Measurements from ENCODE around the gene DLG2.

DLG2 gene

GRCh38 chr11:83923961-83924360 is 1703.2 kb downstream of the DLG2 start:
- no peak for ATAC-seq (replicated peaks; ENCODE audit: extremely low read depth, poor library complexity, severe bottlenecking)

GRCh38 chr11:83922953-83923352 is 1704.2 kb downstream of the DLG2 start:
- Mint-ChIP-seq H3K27ac (ENCODE audit: low read depth) (no peak overlapping the region), H3K36me3 (ENCODE audit: insufficient read depth) (no peaks in the 10 kb centered on the region), H3K4me3 (no peak overlapping the region), H3K27me3 (no peaks in the 10 kb centered on the region), H3K9me3 (peaks cover 15% of the 10 kb centered on the region), H3K4me1 (no peaks in the 10 kb centered on the region)
- ATAC-seq (replicated peaks; ENCODE audit: extremely low read depth, poor library complexity, severe bottlenecking) (no peak), DNase-seq (ENCODE audit: low spot score in 2 of 2) (no peak)

More at GRCh38 chr11:83923961-83924360, 1703.2 kb downstream of the DLG2 start:
- Mint-ChIP-seq H3K36me3 (ENCODE audit: insufficient read depth) (no peaks in the 10 kb centered on the region), H3K9me3 (peaks cover 7% of the 10 kb centered on the region), H3K27ac (ENCODE audit: low read depth) (no peak overlapping the region), H3K27me3 (no peaks in the 10 kb centered on the region), H3K4me3 (no peak overlapping the region), H3K4me1 (no peaks in the 10 kb centered on the region)
- DNase-seq (ENCODE audit: low spot score in 2 of 2) = no peak

GRCh38 chr11:83922318-83922717 is 1704.8 kb downstream of the DLG2 start:
- DNase-seq (ENCODE audit: low spot score in 2 of 2) = no peak
- no peaks in the 10 kb centered on the region for H3K4me1 Mint-ChIP-seq
- no peak overlapping the region for H3K4me3 Mint-ChIP-seq
- H3K27ac Mint-ChIP-seq (ENCODE audit: low read depth) = no peak overlapping the region
- no peaks in the 10 kb centered on the region for H3K27me3 Mint-ChIP-seq
- no peak for ATAC-seq (replicated peaks; ENCODE audit: extremely low read depth, poor library complexity, severe bottlenecking)
- H3K36me3 Mint-ChIP-seq (ENCODE audit: insufficient read depth) = no peaks in the 10 kb centered on the region
- H3K9me3 Mint-ChIP-seq = peaks cover 9% of the 10 kb centered on the region

- H3K27me3 Mint-ChIP-seq = no peaks in the 10 kb centered on the region
- ATAC-seq (replicated peaks; ENCODE audit: extremely low read depth, poor library complexity, severe bottlenecking) = no peak
- no peak overlapping the region for H3K4me3 Mint-ChIP-seq
- H3K27ac Mint-ChIP-seq (ENCODE audit: low read depth) = no peak overlapping the region
- DNase-seq (ENCODE audit: low spot score in 2 of 2) = no peak
- H3K9me3 Mint-ChIP-seq = peaks cover 9% of the 10 kb centered on the region
- no peaks in the 10 kb centered on the region for H3K36me3 Mint-ChIP-seq (ENCODE audit: insufficient read depth)
- H3K4me1 Mint-ChIP-seq = no peaks in the 10 kb centered on the region
Measured at GRCh38 chr11:83921447-83922192, 1705.5 kb downstream of the DLG2 start.

DNA sequence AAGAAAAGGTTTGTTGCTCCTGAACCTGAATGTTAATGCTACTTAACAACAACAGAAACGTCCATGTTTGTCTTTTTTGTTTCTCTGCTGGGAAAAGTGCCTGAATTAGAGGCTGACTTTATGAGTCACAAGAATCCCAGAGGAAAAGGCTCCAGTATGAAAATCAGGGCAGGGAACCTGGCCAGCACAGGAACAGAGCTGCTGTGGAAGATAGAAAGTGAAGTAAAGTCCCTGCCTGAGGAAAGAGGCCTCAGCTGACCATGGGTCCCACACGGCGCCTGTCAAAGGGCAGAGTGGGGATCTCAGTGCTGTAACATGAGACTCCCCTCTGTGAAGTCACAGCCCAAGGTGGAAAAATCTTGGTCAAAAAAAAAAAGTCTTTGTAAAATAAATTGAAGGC is 1708.7 kb downstream of the DLG2 start:
- H3K4me1 Mint-ChIP-seq = no peaks in the 10 kb centered on the region

DNA sequence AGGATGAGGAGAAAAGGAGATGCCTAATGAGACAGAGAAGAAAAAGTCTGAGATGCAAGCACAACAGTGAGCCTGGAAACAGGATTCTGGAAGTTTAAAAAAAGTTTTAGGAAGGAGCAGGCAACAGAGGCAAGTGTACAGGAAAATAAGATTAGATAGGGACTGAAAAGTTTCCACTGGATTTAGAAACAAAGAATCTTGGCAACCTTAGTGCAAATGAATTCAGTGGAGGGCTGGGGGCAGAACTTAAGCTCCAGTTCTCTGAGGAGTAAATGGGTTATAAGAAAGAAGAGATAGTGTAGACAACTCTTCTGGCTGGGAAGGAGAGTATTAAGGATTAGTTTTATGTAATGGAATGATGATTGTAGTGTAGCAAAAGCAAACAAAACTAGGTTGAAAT is 1712.1 kb downstream of the DLG2 start:
- Mint-ChIP-seq H3K27ac (ENCODE audit: low read depth) (no peak overlapping the region), H3K4me1 (no peaks in the 10 kb centered on the region), H3K27me3 (no peaks in the 10 kb centered on the region), H3K9me3 (peaks cover 9% of the 10 kb centered on the region), H3K36me3 (ENCODE audit: insufficient read depth) (no peaks in the 10 kb centered on the region), H3K4me3 (no peak overlapping the region)
- DNase-seq (ENCODE audit: low spot score in 2 of 2) = no peak
- ATAC-seq (replicated peaks; ENCODE audit: extremely low read depth, poor library complexity, severe bottlenecking) = no peak

More for the DNA sequence above, 1708.7 kb downstream of the DLG2 start:
- Mint-ChIP-seq H3K9me3 (peaks cover 9% of the 10 kb centered on the region), H3K36me3 (ENCODE audit: insufficient read depth) (no peaks in the 10 kb centered on the region), H3K4me3 (no peak overlapping the region), H3K27ac (ENCODE audit: low read depth) (no peak overlapping the region), H3K27me3 (no peaks in the 10 kb centered on the region)
- DNase-seq (ENCODE audit: low spot score in 2 of 2) = no peak
- ATAC-seq (replicated peaks; ENCODE audit: extremely low read depth, poor library complexity, severe bottlenecking) = no peak

DNA sequence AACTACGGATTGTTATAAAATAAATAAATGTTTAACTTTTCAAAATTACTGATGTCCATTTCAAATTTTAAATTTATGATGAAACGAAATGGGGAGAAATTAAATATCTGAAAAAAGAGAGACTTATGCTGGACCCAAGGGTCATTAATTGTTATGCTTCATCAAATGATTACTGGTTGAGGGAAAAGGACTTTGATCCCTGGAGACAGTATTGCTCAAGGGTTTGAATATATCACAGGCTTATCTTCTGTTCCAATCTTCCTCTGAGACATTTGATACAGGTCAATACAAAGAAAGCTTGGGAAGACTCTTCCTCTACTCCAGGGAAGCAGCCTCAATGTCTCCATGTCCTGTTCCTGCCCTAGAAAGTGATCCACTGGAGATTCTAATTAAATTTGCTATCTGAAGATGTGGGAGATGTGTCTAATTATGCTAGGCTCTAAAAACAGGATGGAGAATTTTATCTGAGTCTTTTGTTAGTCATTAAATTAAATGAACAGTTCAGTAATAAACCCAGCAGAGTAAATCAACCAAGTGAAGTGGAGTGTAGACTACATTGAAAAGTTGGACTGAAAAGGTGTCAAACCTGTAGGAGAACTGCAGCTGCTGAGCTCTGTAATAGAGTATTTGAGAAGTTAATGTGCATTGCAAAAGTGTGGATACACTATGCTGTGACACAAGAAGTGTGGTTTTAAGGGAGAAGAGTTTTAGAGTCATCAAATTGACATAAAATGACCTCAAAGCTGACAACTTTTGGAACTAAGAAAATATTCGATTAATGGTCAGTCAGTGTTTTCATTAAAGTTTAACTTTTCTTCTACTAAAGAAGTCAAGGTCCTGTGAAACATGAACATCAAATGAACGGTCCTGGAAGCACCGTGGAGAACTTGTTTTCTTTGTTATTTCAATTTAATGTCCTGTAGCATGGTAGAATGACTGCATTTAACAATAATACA is 1717.3 kb downstream of the DLG2 start:
- H3K4me1 Mint-ChIP-seq = no peaks in the 10 kb centered on the region
- H3K4me3 Mint-ChIP-seq = no peak overlapping the region
- H3K27ac Mint-ChIP-seq (ENCODE audit: low read depth) = no peak overlapping the region
- ATAC-seq (replicated peaks; ENCODE audit: extremely low read depth, poor library complexity, severe bottlenecking) (no peak), DNase-seq (ENCODE audit: low spot score in 2 of 2) (no peak)
- H3K27me3 Mint-ChIP-seq = no peaks in the 10 kb centered on the region
- H3K36me3 Mint-ChIP-seq (ENCODE audit: insufficient read depth) = peaks cover 2% of the 10 kb centered on the region
- H3K9me3 Mint-ChIP-seq = peaks cover 5% of the 10 kb centered on the region

DNA sequence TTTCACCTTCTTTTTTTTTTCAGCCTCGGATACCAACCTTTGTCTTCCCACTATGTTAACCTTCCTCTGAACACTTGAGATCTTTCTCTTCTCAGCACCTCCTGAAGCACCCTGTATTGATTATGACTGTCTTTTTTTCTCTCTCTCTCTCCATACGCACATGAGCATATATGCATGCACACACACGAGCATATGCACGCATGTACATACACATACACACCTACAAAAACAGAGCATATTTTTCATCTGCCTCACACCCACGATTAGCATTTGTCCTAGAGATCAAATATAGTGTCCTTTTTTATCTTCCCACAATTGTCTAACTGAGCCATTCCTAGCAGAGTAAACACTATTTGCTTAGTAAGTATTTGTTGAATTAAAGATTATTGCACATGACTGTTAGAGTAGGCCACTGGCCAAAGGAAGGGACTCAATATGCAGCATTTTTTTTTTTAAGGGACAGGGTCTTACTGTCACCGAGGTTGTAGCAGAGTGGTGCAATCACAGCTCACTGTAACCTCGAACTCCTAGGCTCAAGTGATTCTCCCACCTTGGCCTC is 1718.8 kb downstream of the DLG2 start:
- no peak for DNase-seq (ENCODE audit: low spot score in 2 of 2)
- Mint-ChIP-seq H3K27ac (ENCODE audit: low read depth) (no peak overlapping the region), H3K4me1 (no peaks in the 10 kb centered on the region), H3K4me3 (no peak overlapping the region), H3K36me3 (ENCODE audit: insufficient read depth) (peaks cover 2% of the 10 kb centered on the region), H3K9me3 (peaks cover 5% of the 10 kb centered on the region), H3K27me3 (no peaks in the 10 kb centered on the region)
- ATAC-seq (replicated peaks; ENCODE audit: extremely low read depth, poor library complexity, severe bottlenecking) = no peak

DNA sequence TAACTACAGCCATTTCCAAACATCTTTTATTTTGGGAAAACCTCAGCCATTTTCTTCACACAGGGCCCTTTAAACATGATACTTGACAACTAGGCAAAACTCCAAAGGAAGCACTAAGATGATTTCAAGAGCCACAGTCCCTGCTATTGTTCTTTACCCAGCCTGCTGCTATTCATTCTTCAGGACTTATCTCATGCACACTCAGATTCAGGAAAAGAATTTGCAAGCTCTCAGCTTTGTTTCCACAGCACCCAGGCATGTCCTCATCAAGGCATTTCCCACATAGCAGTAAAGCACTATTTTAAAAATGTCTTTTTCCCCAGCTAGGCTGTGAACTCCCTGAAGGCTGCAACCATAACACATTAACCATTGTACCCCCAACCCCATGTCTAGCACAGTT is 1731.6 kb downstream of the DLG2 start:
- H3K9me3 Mint-ChIP-seq = peaks cover 10% of the 10 kb centered on the region
- no peaks in the 10 kb centered on the region for H3K27me3 Mint-ChIP-seq
- no peaks in the 10 kb centered on the region for H3K36me3 Mint-ChIP-seq (ENCODE audit: insufficient read depth)
- H3K4me1 Mint-ChIP-seq = no peaks in the 10 kb centered on the region
- DNase-seq (ENCODE audit: low spot score in 2 of 2) = no peak
- no peak for ATAC-seq (replicated peaks; ENCODE audit: extremely low read depth, poor library complexity, severe bottlenecking)
- H3K4me3 Mint-ChIP-seq = no peak overlapping the region
- H3K27ac Mint-ChIP-seq (ENCODE audit: low read depth) = no peak overlapping the region

DNA sequence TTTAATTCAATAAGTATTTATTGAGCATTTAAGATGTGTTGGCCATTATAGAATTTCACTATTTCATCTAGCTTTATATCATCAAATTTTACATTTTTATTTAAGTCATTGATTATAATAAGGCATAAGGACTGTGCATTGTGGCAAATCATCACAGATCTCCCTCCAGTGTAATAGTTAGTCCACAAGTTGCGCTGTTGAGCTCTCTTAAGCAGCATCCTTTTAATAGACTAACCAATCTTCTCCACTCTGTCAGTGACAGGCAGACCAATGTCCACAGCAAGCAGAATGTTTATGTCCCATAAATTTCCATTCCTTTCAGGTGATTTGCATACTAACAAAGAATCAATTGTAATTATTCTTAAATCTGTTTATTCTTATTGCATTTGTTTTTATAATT is 1745.7 kb downstream of the DLG2 start:
- ATAC-seq (replicated peaks; ENCODE audit: extremely low read depth, poor library complexity, severe bottlenecking) = no peak
- no peak overlapping the region for H3K4me3 Mint-ChIP-seq
- no peaks in the 10 kb centered on the region for H3K4me1 Mint-ChIP-seq
- H3K27ac Mint-ChIP-seq (ENCODE audit: low read depth) = no peak overlapping the region
- peaks cover 6% of the 10 kb centered on the region for H3K9me3 Mint-ChIP-seq
- H3K27me3 Mint-ChIP-seq = no peaks in the 10 kb centered on the region
- H3K36me3 Mint-ChIP-seq (ENCODE audit: insufficient read depth) = no peaks in the 10 kb centered on the region
- no peak for DNase-seq (ENCODE audit: low spot score in 2 of 2)

- H3K4me3 Mint-ChIP-seq = no peak overlapping the region
- DNase-seq (ENCODE audit: low spot score in 2 of 2) (no peak), ATAC-seq (replicated peaks; ENCODE audit: extremely low read depth, poor library complexity, severe bottlenecking) (no peak)
- H3K36me3 Mint-ChIP-seq (ENCODE audit: insufficient read depth) = no peaks in the 10 kb centered on the region
- H3K9me3 Mint-ChIP-seq = peaks cover 6% of the 10 kb centered on the region
- no peak overlapping the region for H3K27ac Mint-ChIP-seq (ENCODE audit: low read depth)
- no peaks in the 10 kb centered on the region for H3K27me3 Mint-ChIP-seq
- H3K4me1 Mint-ChIP-seq = no peaks in the 10 kb centered on the region
Measured at GRCh38 chr11:83871054-83871453, 1756.1 kb downstream of the DLG2 start.

- no peak overlapping the region for H3K4me3 Mint-ChIP-seq
- H3K36me3 Mint-ChIP-seq (ENCODE audit: insufficient read depth) = peaks cover 2% of the 10 kb centered on the region
- no peak for DNase-seq (ENCODE audit: low spot score in 2 of 2)
- H3K27me3 Mint-ChIP-seq = no peaks in the 10 kb centered on the region
- H3K4me1 Mint-ChIP-seq = no peaks in the 10 kb centered on the region
- H3K9me3 Mint-ChIP-seq = no peaks in the 10 kb centered on the region
- H3K27ac Mint-ChIP-seq (ENCODE audit: low read depth) = no peak overlapping the region
- no peak for ATAC-seq (replicated peaks; ENCODE audit: extremely low read depth, poor library complexity, severe bottlenecking)
Measured at GRCh38 chr11:83866655-83867054, 1760.5 kb downstream of the DLG2 start.
